Measurements from ENCODE around the gene FASTKD1.
A peak's percentile ranks its signal among the peaks of the same experiment; 100 is the strongest.

Gene FASTKD1

GRCh38 chr2:169509955-169510354 is 63.7 kb downstream of the FASTKD1 start:
- H3K36me3 Mint-ChIP-seq, result peaks cover 2 to 9% of the 10 kb centered on the region in 2 donors
- ATAC-seq (replicated peaks), result no peak
- no peak for DNase-seq
- H3K4me1 Mint-ChIP-seq, result peaks cover 0 to 6% of the 10 kb centered on the region in 2 donors
- no peak overlapping the region for H3K4me3 Mint-ChIP-seq
- no peaks in the 10 kb centered on the region for H3K27me3 Mint-ChIP-seq
- H3K9me3 Mint-ChIP-seq, result no peaks in the 10 kb centered on the region
- H3K27ac Mint-ChIP-seq, result no peak overlapping the region

GRCh38 chr2:169509298-169509885 is 64.3 kb downstream of the FASTKD1 start, which contains the start of gene KLHL41:
Gene KLHL41, plus strand, starts transcription at chr2:169509702. Its CDS starts 77 bp downstream, at chr2:169509779.
- Mint-ChIP-seq H3K4me1 (peaks cover 0 to 6% of the 10 kb centered on the region in 2 donors), H3K36me3 (peaks cover 2 to 12% of the 10 kb centered on the region in 2 donors), H3K4me3 (no peak within 1 kb of the TSS), H3K27me3 (no peaks in the 10 kb centered on the region), H3K9me3 (no peaks in the 10 kb centered on the region), H3K27ac (no peak within 1 kb of the TSS)
- ATAC-seq (replicated peaks) (no peak), DNase-seq (no peak)

DNA sequence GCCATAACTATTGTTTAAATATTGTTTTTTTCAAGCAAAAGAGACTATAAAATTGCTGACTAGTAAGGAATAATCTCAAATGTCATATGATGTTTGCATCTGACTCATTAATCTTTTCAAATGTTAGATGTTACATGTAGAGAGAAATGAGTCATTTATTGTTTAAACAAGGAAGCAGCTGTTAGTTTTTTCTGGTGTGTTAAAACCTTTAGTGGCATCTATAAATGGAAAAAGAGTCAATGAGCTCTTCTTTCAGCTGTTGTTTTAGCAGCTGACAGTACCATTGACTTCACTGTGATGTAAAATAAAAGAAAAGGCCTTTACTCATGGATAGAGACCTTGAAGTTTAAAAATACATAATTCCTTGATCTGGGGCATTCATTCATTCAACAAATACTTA is 66.0 kb downstream of the FASTKD1 start:
- peaks cover 0 to 6% of the 10 kb centered on the region in 2 donors for H3K4me1 Mint-ChIP-seq
- peak; percentile 39 to 42 for ATAC-seq (replicated peaks)
- no peaks in the 10 kb centered on the region for H3K27me3 Mint-ChIP-seq
- no peak overlapping the region for H3K4me3 Mint-ChIP-seq
- no peak for DNase-seq
- H3K9me3 Mint-ChIP-seq, result no peaks in the 10 kb centered on the region
- peaks cover 2 to 12% of the 10 kb centered on the region in 2 donors for H3K36me3 Mint-ChIP-seq
- no peak overlapping the region for H3K27ac Mint-ChIP-seq

DNA sequence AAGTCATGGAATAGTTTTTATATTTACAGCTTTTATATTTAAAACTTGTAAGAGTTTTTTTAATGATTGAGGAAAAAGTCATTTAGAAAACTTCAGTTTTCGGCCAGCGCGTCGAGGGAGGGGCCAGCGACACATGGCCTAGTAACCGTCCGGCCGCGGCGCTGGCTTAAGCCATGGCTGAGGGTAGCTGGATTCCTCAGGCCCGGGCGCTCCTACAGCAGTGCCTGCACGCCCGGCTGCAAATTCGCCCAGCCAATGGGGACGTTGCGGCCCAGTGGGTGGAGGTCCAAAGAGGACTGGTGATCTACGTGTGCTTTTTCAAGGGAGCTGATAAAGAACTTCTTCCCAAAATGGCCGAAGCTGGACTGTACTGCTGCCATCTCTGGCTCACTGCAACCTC is 69.0 kb downstream of the FASTKD1 start:
- no peak for ATAC-seq (replicated peaks)
- H3K9me3 Mint-ChIP-seq, result no peaks in the 10 kb centered on the region
- no peak for DNase-seq
- H3K27me3 Mint-ChIP-seq, result no peaks in the 10 kb centered on the region
- H3K27ac Mint-ChIP-seq, result no peak overlapping the region
- H3K36me3 Mint-ChIP-seq, result peaks cover 2 to 9% of the 10 kb centered on the region in 2 donors
- no peak overlapping the region for H3K4me3 Mint-ChIP-seq
- H3K4me1 Mint-ChIP-seq, result peaks cover 0 to 6% of the 10 kb centered on the region in 2 donors

GRCh38 chr2:169495310-169495928 is 78.2 kb downstream of the FASTKD1 start:
- DNase-seq, result no peak
- no peak overlapping the region for H3K27ac Mint-ChIP-seq
- ATAC-seq (replicated peaks), result no peak
- H3K4me1 Mint-ChIP-seq, result no peaks in the 10 kb centered on the region
- peaks cover 0 to 1% of the 10 kb centered on the region in 2 donors for H3K9me3 Mint-ChIP-seq
- H3K27me3 Mint-ChIP-seq, result no peaks in the 10 kb centered on the region
- H3K36me3 Mint-ChIP-seq, result peaks cover 2 to 4% of the 10 kb centered on the region in 2 donors
- H3K4me3 Mint-ChIP-seq, result no peak overlapping the region

GRCh38 chr2:169493360-169493759 is 80.3 kb downstream of the FASTKD1 start:
- Mint-ChIP-seq H3K9me3 (peaks cover 0 to 1% of the 10 kb centered on the region in 2 donors), H3K27me3 (no peaks in the 10 kb centered on the region), H3K36me3 (peaks cover 2 to 4% of the 10 kb centered on the region in 2 donors), H3K4me3 (no peak overlapping the region), H3K27ac (no peak overlapping the region), H3K4me1 (no peaks in the 10 kb centered on the region)
- ATAC-seq (replicated peaks), result no peak
- DNase-seq, result no peak

DNA sequence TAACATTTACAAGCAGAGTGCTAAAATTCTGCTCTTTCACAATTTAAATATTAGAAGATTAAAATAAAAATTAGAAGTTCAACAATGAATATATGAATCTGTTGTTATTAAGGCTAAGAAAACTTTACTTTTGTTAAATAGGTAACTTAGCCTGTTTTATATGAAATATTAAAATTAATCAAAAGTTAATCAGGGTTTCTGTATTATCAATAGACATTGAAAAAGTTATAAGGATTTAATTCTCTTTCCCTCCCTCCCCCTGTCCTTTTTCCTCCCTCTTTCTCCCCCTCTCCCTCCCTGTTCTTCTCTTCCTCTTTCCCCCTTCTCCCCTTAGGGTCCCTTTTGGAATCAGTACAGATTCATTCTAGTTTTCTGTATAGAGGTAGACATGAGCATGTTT is 82.3 kb downstream of the FASTKD1 start:
- H3K27me3 Mint-ChIP-seq, result no peaks in the 10 kb centered on the region
- H3K4me1 Mint-ChIP-seq, result no peaks in the 10 kb centered on the region
- peaks cover 0 to 1% of the 10 kb centered on the region in 2 donors for H3K9me3 Mint-ChIP-seq
- H3K27ac Mint-ChIP-seq, result no peak overlapping the region
- H3K36me3 Mint-ChIP-seq, result peaks cover 2 to 4% of the 10 kb centered on the region in 2 donors
- ATAC-seq (replicated peaks) (no peak), DNase-seq (no peak)
- no peak overlapping the region for H3K4me3 Mint-ChIP-seq

- Mint-ChIP-seq H3K27me3 (no peaks in the 10 kb centered on the region), H3K9me3 (peaks cover 0 to 1% of the 10 kb centered on the region in 2 donors), H3K4me3 (no peak overlapping the region), H3K27ac (no peak overlapping the region), H3K36me3 (peaks cover 2 to 4% of the 10 kb centered on the region in 2 donors), H3K4me1 (no peaks in the 10 kb centered on the region)
- DNase-seq (no peak), ATAC-seq (replicated peaks) (no peak)
Observed at GRCh38 chr2:169490834-169491233, 82.8 kb downstream of the FASTKD1 start.

GRCh38 chr2:169486487-169486886 is 87.2 kb downstream of the FASTKD1 start:
- H3K27ac Mint-ChIP-seq, result no peak overlapping the region
- H3K36me3 Mint-ChIP-seq, result peaks cover 5 to 19% of the 10 kb centered on the region in 2 donors
- ATAC-seq (replicated peaks) (no peak), DNase-seq (no peak)
- H3K27me3 Mint-ChIP-seq, result no peaks in the 10 kb centered on the region
- H3K4me1 Mint-ChIP-seq, result no peaks in the 10 kb centered on the region
- H3K4me3 Mint-ChIP-seq, result no peak overlapping the region
- H3K9me3 Mint-ChIP-seq, result peaks cover 0 to 1% of the 10 kb centered on the region in 2 donors

DNA sequence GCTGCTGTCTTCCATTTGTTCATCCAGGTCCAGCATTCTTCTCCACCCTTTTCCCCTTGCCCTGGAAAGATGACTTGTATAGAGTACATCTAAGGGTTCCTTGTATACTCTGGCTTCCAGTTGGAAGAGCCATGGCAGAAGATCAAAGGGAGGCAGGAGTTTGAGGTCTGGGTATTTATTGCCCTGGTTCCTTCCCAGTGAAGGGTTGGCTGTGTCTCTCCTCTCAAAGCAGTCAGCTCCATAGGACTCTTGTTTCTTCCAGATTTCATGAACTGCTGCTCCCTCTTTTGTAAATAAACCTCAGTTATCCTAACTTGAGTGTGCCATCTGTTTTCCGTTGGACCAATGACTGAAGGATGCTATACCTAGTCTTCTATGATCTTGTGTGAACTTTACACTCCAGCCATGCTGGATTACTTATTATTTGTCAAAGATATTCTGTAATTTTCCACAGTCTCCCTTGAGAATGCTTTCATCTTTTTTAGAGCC is 88.0 kb downstream of the FASTKD1 start:
- DNase-seq, result no peak
- H3K4me1 Mint-ChIP-seq, result no peaks in the 10 kb centered on the region
- peaks cover 4 to 17% of the 10 kb centered on the region in 2 donors for H3K36me3 Mint-ChIP-seq
- no peaks in the 10 kb centered on the region for H3K27me3 Mint-ChIP-seq
- no peak overlapping the region for H3K4me3 Mint-ChIP-seq
- ATAC-seq (replicated peaks), result no peak
- peaks cover 0 to under 1% of the 10 kb centered on the region in 2 donors for H3K9me3 Mint-ChIP-seq
- no peak overlapping the region for H3K27ac Mint-ChIP-seq

DNA sequence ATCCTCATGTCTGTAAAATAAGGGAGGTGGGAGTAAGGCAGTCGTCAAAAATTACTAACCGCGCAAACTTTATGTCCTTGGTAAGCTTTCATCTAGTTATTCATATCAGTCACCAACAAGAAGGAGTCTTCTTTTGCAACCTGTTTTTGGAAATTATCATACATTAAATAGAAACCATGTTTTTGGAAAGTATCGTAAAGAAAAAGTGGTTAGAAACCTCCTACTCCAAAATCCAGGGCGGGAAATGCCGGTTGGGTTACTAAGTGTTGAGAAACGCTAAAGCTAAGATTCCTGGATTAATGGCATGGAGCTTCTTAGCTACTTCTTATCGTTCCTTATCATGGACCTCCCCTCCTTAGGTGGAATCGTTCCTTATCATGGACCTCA is 93.6 kb downstream of the FASTKD1 start:
- DNase-seq, result no peak
- Mint-ChIP-seq H3K27ac (peak overlapping the region; percentile 84), H3K4me1 (peaks cover 7 to 16% of the 10 kb centered on the region in 2 donors), H3K27me3 (peaks cover 5 to 10% of the 10 kb centered on the region in 2 donors), H3K4me3 (peak overlapping the region; percentile 91 to 92), H3K9me3 (no peaks in the 10 kb centered on the region), H3K36me3 (peaks cover 2 to 9% of the 10 kb centered on the region in 2 donors)
- ATAC-seq (replicated peaks), result no peak
